B cell (primary cell): ENCODE measurements around the gene ALS2CL. TPM values are rescaled to one million over a fixed set of nuclear protein-coding genes. Genes with fewer than 3 reads are reported as not detected.

Source experiments
- ATAC-seq: fragments of 200-7000 bp; cut with Tn5 transposase; one replicate; pipeline ENCODE4 v1.10.0; 2021; ENCODE audit warnings: low read depth, mild to moderate bottlenecking, moderate number of reproducible peaks, moderate library complexity
- CTCF ChIA-PET: fragments of 350-600 bp; sonication (Branson Sonifier 250); formaldehyde crosslinking; loops from one replicate; lab custom pipeline; 2021; ENCODE audit warnings: antibody characterized with exemption, inconsistent platforms; lab: Charles Lee
- POLR2A ChIA-PET: fragments of 350-600 bp; sonication (Branson Sonifier 250); formaldehyde crosslinking; loops from one replicate; lab custom pipeline; 2021; ENCODE audit warnings: antibody characterized with exemption; lab: Charles Lee
- DNase-seq: peaks from one replicate; pipeline ENCODE4 v3.0.0; 2013
- H2AFZ ChIP-seq: 2 replicates; pipeline ENCODE4 v1.6.1; 2012; ENCODE audit warnings: mild to moderate bottlenecking, low read depth, low read length; ENCODE audit not compliant: insufficient read depth, poor library complexity, severe bottlenecking
- H3K27ac ChIP-seq, 2 donors: 1 replicate in 1 of 2; 2 replicates in 1 of 2; pipeline ENCODE4 v1.5.1; 2012 to 2013; ENCODE audit warnings: low read length in 2 of 2, mild to moderate bottlenecking in 2 of 2, moderate library complexity in 1 of 2
- H3K27me3 ChIP-seq, 4 experiments: fragments of 200-600 bp in 1 of 4; sonication (generic) in 1 of 4; replicated peaks in 1 of 4; 1 replicate in 2 of 4; 2 replicates in 2 of 4; pipeline versions ENCODE4 v1.6.1 to v1.7.0; 2013 to 2016; ENCODE audit warnings: low read length in 3 of 4, mild to moderate bottlenecking in 2 of 4, mixed read lengths in 1 of 4, moderate library complexity in 1 of 4; ENCODE audit not compliant: insufficient read depth in 4 of 4, control insufficient read depth in 3 of 4; ENCODE audit errors: control extremely low read depth in 1 of 4
- H3K36me3 ChIP-seq, 2 experiments: replicated peaks in 1 of 2; 1 replicate in 1 of 2; 2 replicates in 1 of 2; pipeline versions ENCODE4 v1.6.1 to v1.7.1; 2013; ENCODE audit warnings: low read length in 1 of 2; ENCODE audit not compliant: insufficient read depth in 2 of 2, control insufficient read depth in 1 of 2; ENCODE audit errors: control extremely low read depth in 1 of 2, extremely low read depth in 1 of 2
- H3K4me1 ChIP-seq, 2 donors: fragments of 200-600 bp in 1 of 2; sonication (generic) in 1 of 2; 1 replicate in 1 of 2; 2 replicates in 1 of 2; pipeline versions ENCODE4 v1.5.1 to v1.6.1; 2013 to 2017; ENCODE audit warnings: low read length in 2 of 2; ENCODE audit not compliant: control insufficient read depth in 2 of 2, insufficient read depth in 2 of 2
- H3K4me2 ChIP-seq: replicated peaks from 2 replicates; pipeline ENCODE3; 2012; ENCODE audit warnings: mild to moderate bottlenecking, low read depth, low read length; ENCODE audit not compliant: poor library complexity, severe bottlenecking
- H3K4me3 ChIP-seq, 5 experiments: fragments of 200-600 bp in 1 of 5; sonication (generic) in 1 of 5; 1 replicate in 3 of 5; 2 replicates in 2 of 5; pipeline versions ENCODE4 v1.5.1 to v1.7.0; 2011 to 2016; ENCODE audit warnings: low read length in 4 of 5, mild to moderate bottlenecking in 4 of 5, low read depth in 2 of 5, control low read depth in 1 of 5, moderate library complexity in 1 of 5; ENCODE audit not compliant: insufficient read depth in 1 of 5; ENCODE audit errors: control extremely low read depth in 1 of 5, extremely low read depth in 1 of 5
- H3K79me2 ChIP-seq: fragments of 200-600 bp; sonication (generic); one replicate; pipeline ENCODE4 v1.6.0; 2016; ENCODE audit warnings: low read length; ENCODE audit not compliant: control insufficient read depth, insufficient read depth
- H3K9ac ChIP-seq: fragments of 200-600 bp; sonication (generic); 2 replicates; pipeline ENCODE4 v1.6.1; 2017; ENCODE audit warnings: mild to moderate bottlenecking, low read length, moderate library complexity
- H3K9me3 ChIP-seq, 3 donors: one replicate each; pipeline versions ENCODE4 v1.6.1 to v1.7.1; 2013; ENCODE audit warnings: low read length in 2 of 3; ENCODE audit not compliant: control insufficient read depth in 2 of 3, insufficient read depth in 1 of 3; ENCODE audit errors: control extremely low read depth in 1 of 3
- H4K20me1 ChIP-seq: 2 replicates; pipeline ENCODE4 v1.6.0; 2012; ENCODE audit warnings: mild to moderate bottlenecking, low read length; ENCODE audit not compliant: insufficient read depth, control insufficient read depth, poor library complexity, severe bottlenecking
- H3K27ac Mint-ChIP-seq: one replicate; pipeline ENCODE4 v1.8.0; 2021; ENCODE audit warnings: mixed read lengths
- H3K27me3 Mint-ChIP-seq: one replicate; pipeline ENCODE4 v1.8.0; 2021; ENCODE audit warnings: mixed read lengths
- H3K4me1 Mint-ChIP-seq: one replicate; pipeline ENCODE4 v1.8.0; 2021; ENCODE audit warnings: mixed read lengths
- H3K4me3 Mint-ChIP-seq: one replicate; pipeline ENCODE4 v1.8.0; 2021; ENCODE audit warnings: mixed read lengths
- H3K9me3 Mint-ChIP-seq: one replicate; pipeline ENCODE4 v1.8.0; 2022; ENCODE audit warnings: mixed read lengths; ENCODE audit not compliant: insufficient read depth
- EZH2 ChIP-seq: IDR thresholded peaks from 2 replicates; pipeline ENCODE4 v1.6.1; 2012; ENCODE audit warnings: borderline replicate concordance, low read depth, mild to moderate bottlenecking, moderate library complexity, low read length; ENCODE audit not compliant: insufficient read depth, poor library complexity, severe bottlenecking
- WGBS: methylation state at CpG from one replicate; pipeline ENCODE4 v1.1.5; 2013; ENCODE audit warnings: missing lambda C conversion rate; ENCODE audit not compliant: insufficient coverage; 5-methylcytosine and 5-hydroxymethylcytosine counted together
- intact Hi-C: fragments of 100-400 bp; cut with micrococcal nuclease; formaldehyde crosslinking; loops from one replicate; pipeline ENCODE4 v1.10.0; 2022
- polyA plus RNA-seq: library from polyadenylated mRNA; depleted of rRNA; stranded (reverse); fragments of >200 nt; gene quantifications from 2 replicates; pipeline ENCODE4 v1.2.3, GENCODE V29; 2012
- total RNA-seq, 2 donors: library from RNA; stranded (reverse); fragments of 120-200 nt in 1 of 2; gene quantifications; 1 replicate in 1 of 2; 2 replicates in 1 of 2; pipeline versions ENCODE4 v1.2.3 to v1.2.4, GENCODE V29; 2013 to 2022
- TF ChIP-seq, protein P1 (sequence below): fragments of 200-600 bp; IDR thresholded peaks from one replicate; pipeline ENCODE4 v1.8.0; 2022; ENCODE audit warnings: antibody characterized with exemption, mild to moderate bottlenecking

Gene ALS2CL
- total and polyA plus RNA-seq, 2 donors (not counting 1 experiment from before 2014, with no cell fraction given) = 0.22 to 0.30 TPM

DNA sequence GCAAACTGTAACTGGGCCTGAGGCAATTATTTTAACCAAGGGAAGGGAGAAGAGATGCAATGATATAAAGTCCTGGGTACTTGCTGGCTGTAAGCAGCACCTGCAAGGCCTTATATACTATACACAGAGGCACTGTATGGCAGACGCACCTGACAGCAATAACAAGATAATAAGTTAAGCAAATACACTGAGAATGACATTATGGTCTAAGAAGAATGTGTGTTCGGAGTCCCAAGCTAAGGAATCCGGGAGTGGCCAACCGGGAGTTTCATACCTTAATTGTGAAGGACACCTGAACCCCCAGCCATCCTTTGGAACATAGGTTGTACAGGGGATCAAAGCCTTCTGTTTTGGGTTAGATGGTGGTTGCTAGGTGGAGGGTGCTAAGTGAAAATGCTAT, 67.4 kb downstream of the ALS2CL start:
- no peak overlapping the region for H3K9ac ChIP-seq

GRCh38 chr3:46624975-46625490, 68.4 kb downstream of the ALS2CL start:
- no peaks in the 10 kb centered on the region for H3K9me3 ChIP-seq

More for the DNA sequence above, 67.4 kb downstream of the ALS2CL start:
- ATAC-seq = no peak
- no peak overlapping the region for H3K4me3 Mint-ChIP-seq
- ChIA-PET POLR2A (no interaction called here), CTCF (interaction anchor here (1.1 to 9.0 kb wide), 3 partner anchors 67 to 138 kb away, joined by 3 to 253 read pairs (median 25); no protein-coding TSS in a partner anchor)
- Histone ChIP-seq H2AFZ (no peak overlapping the region), H3K27me3 (no peaks in the 10 kb centered on the region), H3K4me3 (no peak overlapping the region), H3K79me2 (no peaks in the 10 kb centered on the region), H3K27ac (no peak overlapping the region), H3K4me1 (peaks cover 4 to 11% of the 10 kb centered on the region in 2 donors), H4K20me1 (no peaks in the 10 kb centered on the region), H3K36me3 (no peaks in the 10 kb centered on the region), H3K9me3 (no peaks in the 10 kb centered on the region), H3K4me2 (no peak overlapping the region)
- no peaks in the 10 kb centered on the region for H3K9me3 Mint-ChIP-seq
- no peak for TF ChIP-seq EZH2
- TF ChIP-seq, protein P1, sequence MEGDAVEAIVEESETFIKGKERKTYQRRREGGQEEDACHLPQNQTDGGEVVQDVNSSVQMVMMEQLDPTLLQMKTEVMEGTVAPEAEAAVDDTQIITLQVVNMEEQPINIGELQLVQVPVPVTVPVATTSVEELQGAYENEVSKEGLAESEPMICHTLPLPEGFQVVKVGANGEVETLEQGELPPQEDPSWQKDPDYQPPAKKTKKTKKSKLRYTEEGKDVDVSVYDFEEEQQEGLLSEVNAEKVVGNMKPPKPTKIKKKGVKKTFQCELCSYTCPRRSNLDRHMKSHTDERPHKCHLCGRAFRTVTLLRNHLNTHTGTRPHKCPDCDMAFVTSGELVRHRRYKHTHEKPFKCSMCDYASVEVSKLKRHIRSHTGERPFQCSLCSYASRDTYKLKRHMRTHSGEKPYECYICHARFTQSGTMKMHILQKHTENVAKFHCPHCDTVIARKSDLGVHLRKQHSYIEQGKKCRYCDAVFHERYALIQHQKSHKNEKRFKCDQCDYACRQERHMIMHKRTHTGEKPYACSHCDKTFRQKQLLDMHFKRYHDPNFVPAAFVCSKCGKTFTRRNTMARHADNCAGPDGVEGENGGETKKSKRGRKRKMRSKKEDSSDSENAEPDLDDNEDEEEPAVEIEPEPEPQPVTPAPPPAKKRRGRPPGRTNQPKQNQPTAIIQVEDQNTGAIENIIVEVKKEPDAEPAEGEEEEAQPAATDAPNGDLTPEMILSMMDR = no peak
- no CpG with 5 or more reads among the region's 4 CpGs for WGBS
- H3K27me3 Mint-ChIP-seq = peaks cover 15% of the 10 kb centered on the region
- intact Hi-C loops = no loop called here
- no peak for DNase-seq
- H3K27ac Mint-ChIP-seq = no peak overlapping the region
- peaks cover 14% of the 10 kb centered on the region for H3K4me1 Mint-ChIP-seq

More at GRCh38 chr3:46624975-46625490, 68.4 kb downstream of the ALS2CL start:
- Mint-ChIP-seq H3K27me3 (peaks cover 22% of the 10 kb centered on the region), H3K27ac (no peak overlapping the region), H3K4me1 (peaks cover 10% of the 10 kb centered on the region), H3K4me3 (no peak overlapping the region), H3K9me3 (no peaks in the 10 kb centered on the region)
- H3K4me2 ChIP-seq = no peak overlapping the region
- peaks cover 0 to under 1% (median 0%) of the 10 kb centered on the region in 4 experiments for H3K27me3 ChIP-seq
- TF ChIP-seq, protein P1 = no peak
- no peak for TF ChIP-seq EZH2
- H3K27ac ChIP-seq = no peak overlapping the region
- intact Hi-C loops = no loop called here
- ATAC-seq = no peak
- DNase-seq = no peak
- no peaks in the 10 kb centered on the region for H3K36me3 ChIP-seq
- H3K4me3 ChIP-seq = no peak overlapping the region
- POLR2A ChIA-PET = no interaction called here
- H3K9ac ChIP-seq = no peak overlapping the region
- no peaks in the 10 kb centered on the region for H4K20me1 ChIP-seq
- 82% methylated on average over 1 of the region's 3 CpGs for WGBS
- H3K4me1 ChIP-seq = peaks cover 0 to 5% of the 10 kb centered on the region in 2 donors
- no peaks in the 10 kb centered on the region for H3K79me2 ChIP-seq
- H2AFZ ChIP-seq = no peak overlapping the region
- CTCF ChIA-PET = interaction anchor here (1.0 to 2.4 kb wide), 3 partner anchors 10 to 136 kb away, joined by 3 to 25 read pairs (median 3); no protein-coding TSS in a partner anchor
